B cell (primary cell): ENCODE measurements around the gene KIF1A. TPM values are rescaled to one million over a fixed set of nuclear protein-coding genes. Genes with fewer than 3 reads are reported as not detected.

ENCODE experiments used
- ATAC-seq: fragments of 200-7000 bp; cut with Tn5 transposase; one replicate; pipeline ENCODE4 v1.10.0; 2021; ENCODE audit warnings: low read depth, mild to moderate bottlenecking, moderate number of reproducible peaks, moderate library complexity
- CTCF ChIA-PET: fragments of 350-600 bp; sonication (Branson Sonifier 250); formaldehyde crosslinking; loops from one replicate; lab custom pipeline; 2021; ENCODE audit warnings: antibody characterized with exemption, inconsistent platforms; lab: Charles Lee
- POLR2A ChIA-PET: fragments of 350-600 bp; sonication (Branson Sonifier 250); formaldehyde crosslinking; loops from one replicate; lab custom pipeline; 2021; ENCODE audit warnings: antibody characterized with exemption; lab: Charles Lee
- DNase-seq: peaks from one replicate; pipeline ENCODE4 v3.0.0; 2013
- H2AFZ ChIP-seq: 2 replicates; pipeline ENCODE4 v1.6.1; 2012; ENCODE audit warnings: mild to moderate bottlenecking, low read depth, low read length; ENCODE audit not compliant: insufficient read depth, poor library complexity, severe bottlenecking
- H3K27ac ChIP-seq, 2 donors: 1 replicate in 1 of 2; 2 replicates in 1 of 2; pipeline ENCODE4 v1.5.1; 2012 to 2013; ENCODE audit warnings: low read length in 2 of 2, mild to moderate bottlenecking in 2 of 2, moderate library complexity in 1 of 2
- H3K27me3 ChIP-seq, 4 experiments: fragments of 200-600 bp in 1 of 4; sonication (generic) in 1 of 4; replicated peaks in 1 of 4; 1 replicate in 2 of 4; 2 replicates in 2 of 4; pipeline versions ENCODE4 v1.6.1 to v1.7.0; 2013 to 2016; ENCODE audit warnings: low read length in 3 of 4, mild to moderate bottlenecking in 2 of 4, mixed read lengths in 1 of 4, moderate library complexity in 1 of 4; ENCODE audit not compliant: insufficient read depth in 4 of 4, control insufficient read depth in 3 of 4; ENCODE audit errors: control extremely low read depth in 1 of 4
- H3K36me3 ChIP-seq, 2 experiments: replicated peaks in 1 of 2; 1 replicate in 1 of 2; 2 replicates in 1 of 2; pipeline versions ENCODE4 v1.6.1 to v1.7.1; 2013; ENCODE audit warnings: low read length in 1 of 2; ENCODE audit not compliant: insufficient read depth in 2 of 2, control insufficient read depth in 1 of 2; ENCODE audit errors: control extremely low read depth in 1 of 2, extremely low read depth in 1 of 2
- H3K4me1 ChIP-seq, 2 donors: fragments of 200-600 bp in 1 of 2; sonication (generic) in 1 of 2; 1 replicate in 1 of 2; 2 replicates in 1 of 2; pipeline versions ENCODE4 v1.5.1 to v1.6.1; 2013 to 2017; ENCODE audit warnings: low read length in 2 of 2; ENCODE audit not compliant: control insufficient read depth in 2 of 2, insufficient read depth in 2 of 2
- H3K4me2 ChIP-seq: replicated peaks from 2 replicates; pipeline ENCODE3; 2012; ENCODE audit warnings: mild to moderate bottlenecking, low read depth, low read length; ENCODE audit not compliant: poor library complexity, severe bottlenecking
- H3K4me3 ChIP-seq, 5 experiments: fragments of 200-600 bp in 1 of 5; sonication (generic) in 1 of 5; 1 replicate in 3 of 5; 2 replicates in 2 of 5; pipeline versions ENCODE4 v1.5.1 to v1.7.0; 2011 to 2016; ENCODE audit warnings: low read length in 4 of 5, mild to moderate bottlenecking in 4 of 5, low read depth in 2 of 5, control low read depth in 1 of 5, moderate library complexity in 1 of 5; ENCODE audit not compliant: insufficient read depth in 1 of 5; ENCODE audit errors: control extremely low read depth in 1 of 5, extremely low read depth in 1 of 5
- H3K79me2 ChIP-seq: fragments of 200-600 bp; sonication (generic); one replicate; pipeline ENCODE4 v1.6.0; 2016; ENCODE audit warnings: low read length; ENCODE audit not compliant: control insufficient read depth, insufficient read depth
- H3K9ac ChIP-seq: fragments of 200-600 bp; sonication (generic); 2 replicates; pipeline ENCODE4 v1.6.1; 2017; ENCODE audit warnings: mild to moderate bottlenecking, low read length, moderate library complexity
- H3K9me3 ChIP-seq, 3 donors: one replicate each; pipeline versions ENCODE4 v1.6.1 to v1.7.1; 2013; ENCODE audit warnings: low read length in 2 of 3; ENCODE audit not compliant: control insufficient read depth in 2 of 3, insufficient read depth in 1 of 3; ENCODE audit errors: control extremely low read depth in 1 of 3
- H4K20me1 ChIP-seq: 2 replicates; pipeline ENCODE4 v1.6.0; 2012; ENCODE audit warnings: mild to moderate bottlenecking, low read length; ENCODE audit not compliant: insufficient read depth, control insufficient read depth, poor library complexity, severe bottlenecking
- H3K27ac Mint-ChIP-seq: one replicate; pipeline ENCODE4 v1.8.0; 2021; ENCODE audit warnings: mixed read lengths
- H3K27me3 Mint-ChIP-seq: one replicate; pipeline ENCODE4 v1.8.0; 2021; ENCODE audit warnings: mixed read lengths
- H3K4me1 Mint-ChIP-seq: one replicate; pipeline ENCODE4 v1.8.0; 2021; ENCODE audit warnings: mixed read lengths
- H3K4me3 Mint-ChIP-seq: one replicate; pipeline ENCODE4 v1.8.0; 2021; ENCODE audit warnings: mixed read lengths
- H3K9me3 Mint-ChIP-seq: one replicate; pipeline ENCODE4 v1.8.0; 2022; ENCODE audit warnings: mixed read lengths; ENCODE audit not compliant: insufficient read depth
- EZH2 ChIP-seq: IDR thresholded peaks from 2 replicates; pipeline ENCODE4 v1.6.1; 2012; ENCODE audit warnings: borderline replicate concordance, low read depth, mild to moderate bottlenecking, moderate library complexity, low read length; ENCODE audit not compliant: insufficient read depth, poor library complexity, severe bottlenecking
- WGBS: methylation state at CpG from one replicate; pipeline ENCODE4 v1.1.5; 2013; ENCODE audit warnings: missing lambda C conversion rate; ENCODE audit not compliant: insufficient coverage; 5-methylcytosine and 5-hydroxymethylcytosine counted together
- intact Hi-C: fragments of 100-400 bp; cut with micrococcal nuclease; formaldehyde crosslinking; loops from one replicate; pipeline ENCODE4 v1.10.0; 2022
- polyA plus RNA-seq: library from polyadenylated mRNA; depleted of rRNA; stranded (reverse); fragments of >200 nt; gene quantifications from 2 replicates; pipeline ENCODE4 v1.2.3, GENCODE V29; 2012
- total RNA-seq, 2 donors: library from RNA; stranded (reverse); fragments of 120-200 nt in 1 of 2; gene quantifications; 1 replicate in 1 of 2; 2 replicates in 1 of 2; pipeline versions ENCODE4 v1.2.3 to v1.2.4, GENCODE V29; 2013 to 2022
- TF ChIP-seq, protein P1 (sequence below): fragments of 200-600 bp; IDR thresholded peaks from one replicate; pipeline ENCODE4 v1.8.0; 2022; ENCODE audit warnings: antibody characterized with exemption, mild to moderate bottlenecking

KIF1A gene
- total and polyA plus RNA-seq, 2 donors (not counting 1 experiment from before 2014, with no cell fraction given): not detected

DNA sequence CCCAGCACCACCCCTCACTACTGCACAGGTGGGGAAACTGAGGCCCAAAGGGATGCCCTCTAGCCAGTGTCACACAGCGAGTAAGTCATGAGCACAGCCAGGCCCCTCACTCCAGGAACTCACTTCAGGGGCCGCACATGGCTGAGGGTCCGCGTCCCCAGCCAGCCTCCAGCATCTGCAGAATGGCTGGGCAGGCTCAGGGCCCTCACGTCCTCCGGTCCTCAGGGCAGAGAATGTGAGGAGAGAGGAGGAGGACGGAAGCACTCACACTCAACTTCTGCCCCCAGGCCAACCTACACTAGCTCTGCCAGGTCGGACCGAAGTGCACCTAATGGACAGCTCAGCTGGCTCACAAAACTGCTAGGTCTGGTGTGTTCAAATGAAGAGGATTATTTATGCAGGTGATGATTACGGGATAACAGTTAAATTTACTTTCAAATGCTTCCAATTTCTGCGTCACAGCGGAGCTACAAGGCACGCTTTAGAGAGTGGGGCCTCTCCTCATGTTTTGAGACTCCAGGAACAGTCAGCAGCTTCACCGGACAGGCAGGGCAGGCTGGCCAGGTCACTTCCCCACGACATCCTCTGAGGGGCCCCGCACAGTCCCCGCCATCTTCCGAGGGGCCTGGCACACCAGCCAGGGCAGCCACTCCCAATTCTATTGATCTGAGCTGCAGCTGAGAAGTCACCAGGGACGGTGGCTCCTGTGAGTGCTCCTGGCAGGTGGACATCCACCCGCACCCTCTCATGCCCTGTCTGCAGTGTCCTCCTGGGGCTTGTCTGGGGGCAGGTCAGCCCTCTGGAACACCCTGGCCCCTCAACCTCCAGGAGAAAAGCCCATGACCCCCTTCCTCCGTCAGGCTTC is 26.5 kb downstream of the KIF1A start:
- Histone ChIP-seq H3K27ac (no peak overlapping the region), H3K36me3 (no peaks in the 10 kb centered on the region), H3K9me3 (no peaks in the 10 kb centered on the region), H3K27me3 (peaks cover 0 to 2% (median 0%) of the 10 kb centered on the region in 4 experiments), H3K79me2 (no peaks in the 10 kb centered on the region), H3K4me2 (no peak overlapping the region), H3K9ac (no peak overlapping the region), H3K4me1 (no peaks in the 10 kb centered on the region), H4K20me1 (no peaks in the 10 kb centered on the region), H3K4me3 (no peak overlapping the region), H2AFZ (no peak overlapping the region)
- ChIA-PET POLR2A (no interaction called here), CTCF (no interaction called here)
- Mint-ChIP-seq H3K4me3 (no peak overlapping the region), H3K9me3 (no peaks in the 10 kb centered on the region), H3K4me1 (no peaks in the 10 kb centered on the region), H3K27me3 (peaks cover 20% of the 10 kb centered on the region), H3K27ac (no peak overlapping the region)
- no peak for ATAC-seq
- intact Hi-C loops: no loop called here
- no peak for DNase-seq
- no peak for TF ChIP-seq EZH2
- TF ChIP-seq, protein P1, sequence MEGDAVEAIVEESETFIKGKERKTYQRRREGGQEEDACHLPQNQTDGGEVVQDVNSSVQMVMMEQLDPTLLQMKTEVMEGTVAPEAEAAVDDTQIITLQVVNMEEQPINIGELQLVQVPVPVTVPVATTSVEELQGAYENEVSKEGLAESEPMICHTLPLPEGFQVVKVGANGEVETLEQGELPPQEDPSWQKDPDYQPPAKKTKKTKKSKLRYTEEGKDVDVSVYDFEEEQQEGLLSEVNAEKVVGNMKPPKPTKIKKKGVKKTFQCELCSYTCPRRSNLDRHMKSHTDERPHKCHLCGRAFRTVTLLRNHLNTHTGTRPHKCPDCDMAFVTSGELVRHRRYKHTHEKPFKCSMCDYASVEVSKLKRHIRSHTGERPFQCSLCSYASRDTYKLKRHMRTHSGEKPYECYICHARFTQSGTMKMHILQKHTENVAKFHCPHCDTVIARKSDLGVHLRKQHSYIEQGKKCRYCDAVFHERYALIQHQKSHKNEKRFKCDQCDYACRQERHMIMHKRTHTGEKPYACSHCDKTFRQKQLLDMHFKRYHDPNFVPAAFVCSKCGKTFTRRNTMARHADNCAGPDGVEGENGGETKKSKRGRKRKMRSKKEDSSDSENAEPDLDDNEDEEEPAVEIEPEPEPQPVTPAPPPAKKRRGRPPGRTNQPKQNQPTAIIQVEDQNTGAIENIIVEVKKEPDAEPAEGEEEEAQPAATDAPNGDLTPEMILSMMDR: no peak
- WGBS: 89% methylated on average over 13 of the region's 21 CpGs

DNA sequence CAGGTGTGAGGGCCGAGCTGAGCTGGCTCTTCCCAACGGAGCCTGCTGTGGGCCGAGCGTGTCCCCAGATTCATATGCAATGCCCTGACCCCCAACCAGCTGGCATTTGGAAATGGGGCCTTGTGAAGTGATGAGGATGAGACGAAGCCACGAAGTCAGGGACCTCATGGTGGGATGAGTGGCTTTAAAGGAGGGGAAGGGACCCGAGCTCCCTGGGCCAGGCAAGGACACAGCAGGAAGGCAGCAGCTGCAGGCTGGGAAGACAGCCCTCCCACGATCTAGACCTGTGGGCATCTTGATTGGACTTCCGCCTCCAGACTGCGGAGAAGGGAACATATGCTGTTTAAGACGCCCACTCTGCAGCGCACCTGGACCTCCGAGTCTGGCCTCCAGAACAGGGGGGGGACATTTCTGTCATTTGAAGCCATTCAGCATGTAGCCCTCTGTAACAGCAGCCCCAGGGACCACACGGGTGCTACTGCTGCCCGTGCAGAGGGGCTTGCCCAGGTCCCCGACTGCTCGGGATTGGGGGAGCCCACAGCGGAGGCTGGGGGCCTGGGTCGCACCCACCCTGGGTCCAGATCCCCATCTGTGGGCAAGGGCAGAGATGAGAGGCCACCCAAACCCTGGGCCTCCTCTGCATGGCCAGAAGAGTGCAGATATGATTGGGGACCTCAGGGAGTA is 27.2 kb downstream of the KIF1A start:
- no peak overlapping the region for H3K4me2 ChIP-seq
- no peaks in the 10 kb centered on the region for H4K20me1 ChIP-seq
- H3K4me1 Mint-ChIP-seq: no peaks in the 10 kb centered on the region
- 90% methylated on average over 19 of the region's 19 CpGs for WGBS
- no peak overlapping the region for H3K4me3 Mint-ChIP-seq
- DNase-seq: no peak
- H3K27me3 ChIP-seq: peaks cover 0 to 2% (median 0%) of the 10 kb centered on the region in 4 experiments
- no peaks in the 10 kb centered on the region for H3K36me3 ChIP-seq
- H3K4me1 ChIP-seq: no peaks in the 10 kb centered on the region
- no peak for ATAC-seq
- TF ChIP-seq, protein P1: no peak
- no peak for TF ChIP-seq EZH2
- H3K79me2 ChIP-seq: no peaks in the 10 kb centered on the region
- H3K27me3 Mint-ChIP-seq: peaks cover 22% of the 10 kb centered on the region
- no peak overlapping the region for H2AFZ ChIP-seq
- intact Hi-C loops: no loop called here
- H3K9me3 ChIP-seq: no peaks in the 10 kb centered on the region
- no peaks in the 10 kb centered on the region for H3K9me3 Mint-ChIP-seq
- H3K4me3 ChIP-seq: no peak overlapping the region
- no peak overlapping the region for H3K27ac ChIP-seq
- H3K27ac Mint-ChIP-seq: no peak overlapping the region
- POLR2A ChIA-PET: no interaction called here
- no peak overlapping the region for H3K9ac ChIP-seq
- CTCF ChIA-PET: no interaction called here
